Suprapubic skin (tissue), 4 donors: ENCODE measurements around the gene SLC8A1. TPM values are rescaled to one million over a fixed set of nuclear protein-coding genes. Genes with fewer than 3 reads are reported as not detected.

Source experiments
- DNase-seq, 2 donors: peaks; one replicate each; pipeline ENCODE4 v3.0.0-alpha.2; 2019; ENCODE audit warnings: low spot score in 2 of 2
- H3K27ac ChIP-seq: fragments of 200-600 bp; sonication (generic); one replicate; pipeline ENCODE4 v1.5.1; 2019
- H3K27me3 ChIP-seq: fragments of 200-600 bp; sonication (generic); one replicate; pipeline ENCODE4 v1.5.1; 2019
- H3K36me3 ChIP-seq: fragments of 200-600 bp; sonication (generic); one replicate; pipeline ENCODE4 v1.5.1; 2019
- H3K4me1 ChIP-seq: fragments of 200-600 bp; sonication (generic); one replicate; pipeline ENCODE4 v1.5.1; 2019
- H3K4me3 ChIP-seq: fragments of 200-600 bp; sonication (generic); one replicate; pipeline ENCODE4 v1.5.1; 2019; ENCODE audit warnings: mild to moderate bottlenecking
- H3K9me3 ChIP-seq: fragments of 200-600 bp; sonication (generic); one replicate; pipeline ENCODE4 v1.5.1; 2019
- CTCF ChIP-seq, 2 donors: fragments of 200-600 bp in 1 of 2; fragments of 450-650 bp in 1 of 2; sonication (generic) in 1 of 2; IDR thresholded peaks; one replicate each; pipeline ENCODE4 v1.5.1; 2016 to 2019; ENCODE audit warnings: antibody characterized with exemption in 2 of 2, mild to moderate bottlenecking in 1 of 2, moderate library complexity in 1 of 2
- EP300 ChIP-seq: sonication (generic); formaldehyde crosslinking; IDR thresholded peaks from one replicate; pipeline ENCODE4 v1.6.1; 2017; ENCODE audit warnings: antibody characterized with exemption
- POLR2A ChIP-seq, 2 donors: fragments of 450-650 bp; IDR thresholded peaks; one replicate each; pipeline ENCODE4 v1.6.1; 2017; ENCODE audit warnings: antibody characterized with exemption in 2 of 2, mild to moderate bottlenecking in 2 of 2, moderate library complexity in 2 of 2
- POLR2AphosphoS5 ChIP-seq, 3 donors: sonication (generic); formaldehyde crosslinking; IDR thresholded peaks; one replicate each; pipeline ENCODE4 v1.6.1; 2017; ENCODE audit warnings: antibody characterized with exemption in 3 of 3
- WGBS: methylation state at CpG from one replicate; pipeline ENCODE4 v1.1.5; 2018; 5-methylcytosine and 5-hydroxymethylcytosine counted together
- total RNA-seq, 4 donors: library from RNA; depleted of rRNA; stranded (reverse); fragments of >200 nt; gene quantifications; one replicate each; pipeline ENCODE4 v1.1.0, GENCODE V29; 2016

SLC8A1 gene
- total RNA-seq: 10 to 100 TPM in 2 of 4 donors, 1 to 10 TPM in 2; 2.4 to 14.4 (median 9.9) TPM

- TF ChIP-seq POLR2AphosphoS5 (IDR thresholded peaks at IDR 0.05) (no peak), EP300 (no peak), CTCF (IDR thresholded peaks at IDR 0.05) (no peak), POLR2A (IDR thresholded peaks at IDR 0.05) (no peak)
- H3K27ac ChIP-seq: peak within 1 kb of the TSS; percentile 6
Observed at GRCh38 chr2:40451918-40452605, at the start of gene SLC8A1. SLC8A1 (minus strand) TSS chr2:40452090.

DNA sequence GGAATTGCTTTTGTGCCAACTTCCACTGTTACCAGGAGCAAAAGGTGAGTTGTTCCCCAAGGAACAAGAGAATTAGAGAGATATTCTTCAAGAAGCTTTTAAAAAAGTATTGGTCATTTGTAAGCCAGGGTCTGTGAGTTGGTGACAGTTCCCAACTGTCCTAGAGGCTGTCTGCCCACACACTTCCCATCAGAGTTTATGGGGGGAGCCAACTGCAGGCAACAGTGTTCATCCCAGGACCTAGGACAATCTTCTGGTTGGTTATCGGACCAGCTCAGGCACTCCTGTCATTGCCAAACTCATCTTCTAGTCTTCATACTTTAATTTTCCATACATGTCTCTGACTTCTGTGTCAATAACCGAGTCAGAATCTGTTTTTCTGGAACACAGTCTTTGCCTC lies 47.5 kb upstream of the SLC8A1 start:
- TF ChIP-seq POLR2AphosphoS5 (IDR thresholded peaks at IDR 0.05) (no peak), POLR2A (IDR thresholded peaks at IDR 0.05) (no peak), CTCF (IDR thresholded peaks at IDR 0.05) (no peak), EP300 (no peak)
- H3K4me3 ChIP-seq: no peak overlapping the region
- H3K4me1 ChIP-seq: peaks cover 3% of the 10 kb centered on the region
- no peaks in the 10 kb centered on the region for H3K36me3 ChIP-seq
- no peaks in the 10 kb centered on the region for H3K9me3 ChIP-seq
- WGBS: 98% methylated on average over 2 of the region's 2 CpGs
- H3K27ac ChIP-seq: no peak overlapping the region
- DNase-seq: no peak
- no peaks in the 10 kb centered on the region for H3K27me3 ChIP-seq

More at GRCh38 chr2:40451918-40452605, at the start of gene SLC8A1:
- peaks cover 22% of the 10 kb centered on the region for H3K4me1 ChIP-seq
- H3K9me3 ChIP-seq: no peaks in the 10 kb centered on the region
- 1% methylated on average over 61 of the region's 82 CpGs for WGBS
- no peak for DNase-seq
- H3K4me3 ChIP-seq: peak within 1 kb of the TSS; percentile 54
- H3K27me3 ChIP-seq: peaks cover 8% of the 10 kb centered on the region
- no peaks in the 10 kb centered on the region for H3K36me3 ChIP-seq

- Histone ChIP-seq H3K27ac (no peak overlapping the region), H3K36me3 (no peaks in the 10 kb centered on the region), H3K4me3 (no peak overlapping the region), H3K4me1 (peaks cover 3% of the 10 kb centered on the region), H3K9me3 (no peaks in the 10 kb centered on the region), H3K27me3 (no peaks in the 10 kb centered on the region)
- no peak for DNase-seq
- TF ChIP-seq POLR2AphosphoS5 (IDR thresholded peaks at IDR 0.05) (no peak), CTCF (IDR thresholded peaks at IDR 0.05) (no peak), EP300 (no peak), POLR2A (IDR thresholded peaks at IDR 0.05) (no peak)
Observed at GRCh38 chr2:40497251-40497859, 45.5 kb upstream of the SLC8A1 start.

- Histone ChIP-seq H3K27me3 (no peaks in the 10 kb centered on the region), H3K4me3 (peak overlapping the region; percentile 36), H3K4me1 (peaks cover 13% of the 10 kb centered on the region), H3K9me3 (no peaks in the 10 kb centered on the region), H3K27ac (no peak overlapping the region), H3K36me3 (no peaks in the 10 kb centered on the region)
- no peak for DNase-seq
- no peak for TF ChIP-seq CTCF (IDR thresholded peaks at IDR 0.05)
- no peak for TF ChIP-seq POLR2AphosphoS5 (IDR thresholded peaks at IDR 0.05)
- TF ChIP-seq POLR2A (IDR thresholded peaks at IDR 0.05): no peak
- TF ChIP-seq EP300: no peak
- 54% methylated on average over 1 of the region's 1 CpG for WGBS
Observed at GRCh38 chr2:40489678-40489960, 37.7 kb upstream of the SLC8A1 start.

GRCh38 chr2:40488927-40489677 lies 37.2 kb upstream of the SLC8A1 start:
- TF ChIP-seq CTCF (IDR thresholded peaks at IDR 0.05) (no peak), EP300 (no peak), POLR2A (IDR thresholded peaks at IDR 0.05) (no peak), POLR2AphosphoS5 (IDR thresholded peaks at IDR 0.05) (no peak)
- H3K27me3 ChIP-seq: no peaks in the 10 kb centered on the region
- H3K9me3 ChIP-seq: no peaks in the 10 kb centered on the region
- 53% methylated on average over 11 of the region's 11 CpGs for WGBS
- H3K4me1 ChIP-seq: peaks cover 13% of the 10 kb centered on the region
- H3K27ac ChIP-seq: no peak overlapping the region
- peak overlapping the region; percentile 36 for H3K4me3 ChIP-seq
- no peak for DNase-seq
- no peaks in the 10 kb centered on the region for H3K36me3 ChIP-seq
